SK-N-SH treated with all-trans-retinoic acid at 6 μM for 48 hours (cell line): Measurements from ENCODE around the gene CDS1.

ENCODE experiments used
- ATAC-seq: fragments of 200-7000 bp; cut with Tn5 transposase; 3 replicates; pipeline ENCODE4 v1.9.1; 2020; ENCODE audit warnings: mild to moderate bottlenecking, moderate library complexity
- ARNTL ChIP-seq: fragments of 450-650 bp; formaldehyde crosslinking; IDR thresholded peaks from 2 replicates; pipeline ENCODE4 v1.5.0; 2020; ENCODE audit warnings: low read depth, mild to moderate bottlenecking, moderate library complexity, borderline replicate concordance
- BACH2 ChIP-seq: fragments of 250-450 bp; sonication (Bioruptor Pico); IDR thresholded peaks from 2 replicates; pipeline ENCODE4 v1.9.0; 2021; ENCODE audit warnings: mild to moderate bottlenecking, borderline replicate concordance
- CSDC2 ChIP-seq: fragments of 250-450 bp; sonication (Bioruptor Pico); IDR thresholded peaks from 2 replicates; pipeline ENCODE4 v1.5.0; 2020; ENCODE audit warnings: mild to moderate bottlenecking, moderate library complexity
- CSRNP3 ChIP-seq: fragments of 250-450 bp; sonication (Bioruptor Pico); IDR thresholded peaks from 2 replicates; pipeline ENCODE4 v1.5.1; 2021; ENCODE audit warnings: mild to moderate bottlenecking, moderate library complexity
- ESRRG ChIP-seq: fragments of 250-450 bp; sonication (Bioruptor Pico); IDR thresholded peaks from 2 replicates; pipeline ENCODE4 v1.6.1; 2021; ENCODE audit warnings: mild to moderate bottlenecking
- GLIS3 ChIP-seq: fragments of 250-450 bp; sonication (Bioruptor Pico); IDR thresholded peaks from 2 replicates; pipeline ENCODE4 v1.5.0; 2020; ENCODE audit warnings: mild to moderate bottlenecking, moderate library complexity
- ISL1 ChIP-seq: fragments of 250-450 bp; sonication (Bioruptor Pico); IDR thresholded peaks from 2 replicates; pipeline ENCODE4 v2.1.2; 2022; ENCODE audit warnings: mild to moderate bottlenecking, moderate library complexity
- OSR1 ChIP-seq: fragments of 250-450 bp; sonication (Bioruptor Pico); IDR thresholded peaks from 2 replicates; pipeline ENCODE4 v1.8.0; 2022; ENCODE audit warnings: moderate library complexity, mild to moderate bottlenecking, inconsistent platforms
- PATZ1 ChIP-seq: fragments of 250-450 bp; sonication (Bioruptor Pico); IDR thresholded peaks from 2 replicates; pipeline ENCODE4 v1.8.0; 2020; ENCODE audit warnings: mild to moderate bottlenecking, moderate library complexity, borderline replicate concordance
- PPARA ChIP-seq: fragments of 250-450 bp; sonication (Bioruptor Pico); IDR thresholded peaks from 2 replicates; pipeline ENCODE4 v1.5.0; 2020; ENCODE audit warnings: mild to moderate bottlenecking, borderline replicate concordance
- RARB ChIP-seq: fragments of 250-450 bp; sonication (Bioruptor Pico); IDR thresholded peaks from 2 replicates; pipeline ENCODE4 v1.8.0; 2021; ENCODE audit warnings: mild to moderate bottlenecking, moderate library complexity
- SNAI2 ChIP-seq: fragments of 250-450 bp; sonication (Bioruptor Pico); IDR thresholded peaks from 2 replicates; pipeline ENCODE4 v1.5.0; 2020; ENCODE audit warnings: mild to moderate bottlenecking, moderate library complexity
- TCF4 ChIP-seq: fragments of 250-450 bp; sonication (Bioruptor Pico); IDR thresholded peaks from 2 replicates; pipeline ENCODE4 v1.8.0; 2021; ENCODE audit warnings: mild to moderate bottlenecking, moderate library complexity, borderline replicate concordance
- TOX ChIP-seq: fragments of 250-450 bp; sonication (Bioruptor Pico); IDR thresholded peaks from 2 replicates; pipeline ENCODE4 v1.8.0; 2021; ENCODE audit warnings: mild to moderate bottlenecking, moderate library complexity, borderline replicate concordance
- ZC3H10 ChIP-seq: fragments of 250-450 bp; sonication (Bioruptor Pico); IDR thresholded peaks from 2 replicates; pipeline ENCODE4 v1.5.1; 2021; ENCODE audit warnings: mild to moderate bottlenecking, moderate library complexity
- ZFP3 ChIP-seq: fragments of 250-450 bp; sonication (Bioruptor Pico); IDR thresholded peaks from 2 replicates; pipeline ENCODE4 v1.5.0; 2020; ENCODE audit warnings: mild to moderate bottlenecking, moderate library complexity
- ZFP30 ChIP-seq: fragments of 450-650 bp; formaldehyde crosslinking; IDR thresholded peaks from 2 replicates; pipeline ENCODE4 v1.5.0; 2022; ENCODE audit warnings: mild to moderate bottlenecking, moderate library complexity
- ZNF565 ChIP-seq: fragments of 450-650 bp; formaldehyde crosslinking; conservative IDR thresholded peaks from 2 replicates; pipeline ENCODE4 v1.5.0; 2020; ENCODE audit warnings: low read depth, mild to moderate bottlenecking, moderate library complexity
- ZNF70 ChIP-seq: fragments of 450-650 bp; formaldehyde crosslinking; IDR thresholded peaks from 2 replicates; pipeline ENCODE4 v1.5.0; 2020; ENCODE audit warnings: mild to moderate bottlenecking, moderate library complexity
- ZNF8 ChIP-seq: fragments of 450-650 bp; formaldehyde crosslinking; IDR thresholded peaks from 2 replicates; pipeline ENCODE4 v1.5.0; 2020; ENCODE audit warnings: mild to moderate bottlenecking, moderate library complexity
- TF ChIP-seq, protein P1 (sequence below): fragments of 250-450 bp; sonication (Bioruptor Pico); IDR thresholded peaks from 2 replicates; pipeline ENCODE4 v1.8.0; 2021; ENCODE audit warnings: low read depth, mild to moderate bottlenecking, moderate library complexity, borderline replicate concordance

CDS1 gene

GRCh38 chr4:84597450-84597849 is 14.5 kb downstream of the CDS1 start:
- no peak for TF ChIP-seq ZC3H10 (CRISPR knock-in tag)
- no peak for TF ChIP-seq ZNF70 (CRISPR knock-in tag)
- no peak for TF ChIP-seq ZNF8 (CRISPR knock-in tag)
- no peak for TF ChIP-seq ARNTL
- no peak for TF ChIP-seq TOX
- TF ChIP-seq ZFP3 (CRISPR knock-in tag), result no peak
- TF ChIP-seq ESRRG (CRISPR knock-in tag), result no peak
- TF ChIP-seq PATZ1, result no peak
- TF ChIP-seq PPARA, result no peak
- no peak for TF ChIP-seq RARB (CRISPR knock-in tag)
- no peak for TF ChIP-seq SNAI2 (CRISPR knock-in tag)
- TF ChIP-seq ISL1 (CRISPR knock-in tag), result no peak
- TF ChIP-seq CSRNP3 (CRISPR knock-in tag), result no peak
- TF ChIP-seq GLIS3 (CRISPR knock-in tag), result no peak
- no peak for ATAC-seq

DNA sequence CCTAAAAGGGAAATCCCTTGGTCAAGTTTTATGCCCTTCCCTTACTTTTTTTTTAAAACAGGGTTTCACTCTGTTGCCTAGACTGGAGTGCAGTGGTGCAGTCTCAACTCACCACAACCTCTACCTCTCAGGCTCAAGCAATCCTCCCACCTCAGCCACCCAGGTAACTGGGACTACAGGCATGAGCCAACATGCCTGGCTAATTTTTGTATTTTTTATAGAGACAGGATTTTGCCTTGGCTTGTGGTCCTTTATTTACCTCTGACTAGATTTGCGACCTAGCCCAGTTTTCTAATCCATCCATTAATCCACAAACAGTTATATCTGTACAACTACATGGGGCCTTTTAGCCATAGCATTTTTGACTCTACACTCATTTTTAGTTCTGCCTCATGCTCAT is 23.7 kb downstream of the CDS1 start:
- no peak for ATAC-seq
- no peak for TF ChIP-seq CSRNP3 (CRISPR knock-in tag)
- TF ChIP-seq ISL1 (CRISPR knock-in tag), result no peak
- TF ChIP-seq ZNF70 (CRISPR knock-in tag), result no peak
- TF ChIP-seq ESRRG (CRISPR knock-in tag), result no peak
- TF ChIP-seq ZFP30 (CRISPR knock-in tag), result no peak
- TF ChIP-seq RARB (CRISPR knock-in tag), result no peak
- no peak for TF ChIP-seq ZC3H10 (CRISPR knock-in tag)
- TF ChIP-seq, protein P1, sequence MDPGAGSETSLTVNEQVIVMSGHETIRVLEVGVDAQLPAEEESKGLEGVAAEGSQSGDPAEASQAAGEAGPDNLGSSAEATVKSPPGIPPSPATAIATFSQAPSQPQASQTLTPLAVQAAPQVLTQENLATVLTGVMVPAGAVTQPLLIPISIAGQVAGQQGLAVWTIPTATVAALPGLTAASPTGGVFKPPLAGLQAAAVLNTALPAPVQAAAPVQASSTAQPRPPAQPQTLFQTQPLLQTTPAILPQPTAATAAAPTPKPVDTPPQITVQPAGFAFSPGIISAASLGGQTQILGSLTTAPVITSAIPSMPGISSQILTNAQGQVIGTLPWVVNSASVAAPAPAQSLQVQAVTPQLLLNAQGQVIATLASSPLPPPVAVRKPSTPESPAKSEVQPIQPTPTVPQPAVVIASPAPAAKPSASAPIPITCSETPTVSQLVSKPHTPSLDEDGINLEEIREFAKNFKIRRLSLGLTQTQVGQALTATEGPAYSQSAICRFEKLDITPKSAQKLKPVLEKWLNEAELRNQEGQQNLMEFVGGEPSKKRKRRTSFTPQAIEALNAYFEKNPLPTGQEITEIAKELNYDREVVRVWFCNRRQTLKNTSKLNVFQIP, result no peak
- no peak for TF ChIP-seq OSR1 (CRISPR knock-in tag)
- TF ChIP-seq SNAI2 (CRISPR knock-in tag), result no peak
- TF ChIP-seq BACH2 (CRISPR knock-in tag), result no peak
- TF ChIP-seq PATZ1, result no peak
- TF ChIP-seq, all 23 proteins: peak for 0

DNA sequence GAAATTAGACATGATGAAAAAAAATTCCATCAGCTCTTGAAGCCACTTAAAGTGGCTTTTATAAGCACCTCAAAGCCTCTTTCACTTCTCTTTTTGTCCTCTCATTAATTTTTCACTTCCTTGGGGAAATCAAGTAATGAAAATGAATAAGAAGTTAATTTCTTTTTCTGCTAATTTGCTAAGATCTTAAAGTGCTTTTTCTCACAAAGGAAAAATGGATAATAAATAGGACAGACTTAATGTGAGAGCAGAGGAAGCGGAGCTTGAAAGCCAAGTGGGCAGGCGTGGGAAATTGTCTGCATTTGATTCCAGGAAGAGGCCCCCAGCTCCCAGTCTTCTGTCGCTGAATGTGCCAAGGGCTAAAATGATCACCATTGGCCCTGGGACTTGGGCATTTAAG is 28.6 kb downstream of the CDS1 start:
- TF ChIP-seq TOX, result no peak
- TF ChIP-seq ISL1 (CRISPR knock-in tag), result no peak
- no peak for TF ChIP-seq TCF4 (CRISPR knock-in tag)
- TF ChIP-seq RARB (CRISPR knock-in tag), result no peak
- no peak for TF ChIP-seq ZNF565 (CRISPR knock-in tag)
- TF ChIP-seq ESRRG (CRISPR knock-in tag), result no peak
- TF ChIP-seq ZNF8 (CRISPR knock-in tag), result no peak
- no peak for TF ChIP-seq BACH2 (CRISPR knock-in tag)
- no peak for TF ChIP-seq OSR1 (CRISPR knock-in tag)
- TF ChIP-seq ZFP3 (CRISPR knock-in tag), result no peak
- ATAC-seq, result no peak

DNA sequence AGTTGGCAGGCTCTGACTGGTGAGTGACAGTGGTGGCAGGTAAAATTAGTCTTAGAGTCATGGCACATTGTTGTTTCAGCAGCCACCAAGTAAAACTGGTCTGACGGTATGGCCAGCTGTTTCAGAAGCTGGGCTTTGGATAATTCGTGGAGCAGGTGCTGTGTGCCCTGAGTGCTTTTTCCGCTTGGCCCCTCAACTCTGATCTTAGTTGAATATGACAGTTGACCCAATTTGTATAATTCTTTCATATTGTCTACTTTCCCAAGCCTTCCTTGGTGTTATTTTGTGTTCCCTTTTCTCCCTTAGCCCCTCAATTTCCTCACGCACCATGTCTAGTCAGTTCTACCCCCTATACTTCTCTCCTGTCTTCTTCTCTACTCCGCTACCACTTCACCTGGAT is 32.0 kb downstream of the CDS1 start:
- ATAC-seq, result no peak
- TF ChIP-seq PATZ1 (no peak), SNAI2 (CRISPR knock-in tag) (no peak), CSRNP3 (CRISPR knock-in tag) (no peak), TCF4 (CRISPR knock-in tag) (no peak), ZFP30 (CRISPR knock-in tag) (no peak), PPARA (no peak), CSDC2 (CRISPR knock-in tag) (no peak), ZNF8 (CRISPR knock-in tag) (no peak), TOX (no peak), BACH2 (CRISPR knock-in tag) (no peak), GLIS3 (CRISPR knock-in tag) (no peak), ZNF70 (CRISPR knock-in tag) (no peak)
- TF ChIP-seq, protein P1, result no peak
